HEK293 (cell line): ENCODE results near the gene JMJD7.

ENCODE experiments used
- CTCF ChIA-PET: fragments of 350-600 bp; formaldehyde crosslinking; extraction: SDS; loops from one replicate; lab custom pipeline; 2021; ENCODE audit warnings: antibody characterized with exemption; lab: Yijun Ruan, JAX
- POLR2A ChIA-PET: fragments of 300-600 bp; formaldehyde crosslinking; extraction: SDS; loops from one replicate; lab custom pipeline; 2020; ENCODE audit warnings: antibody characterized with exemption, inconsistent platforms; lab: Yijun Ruan, JAX
- H3K27ac ChIP-seq: fragments of 200-500 bp; sonication (Bioruptor generic); 2 replicates; pipeline ENCODE4 v1.5.1; 2014; ENCODE audit warnings: low read depth, low read length, control low read depth, inconsistent platforms; ENCODE audit errors: extremely low read depth
- H3K36me3 ChIP-seq, 2 experiments: fragments of 200-500 bp in 1 of 2; sonication (Bioruptor generic) in 1 of 2; 1 replicate in 1 of 2; 2 replicates in 1 of 2; pipeline ENCODE4 v1.5.1; 2014 to 2017; ENCODE audit warnings: inconsistent platforms in 2 of 2, low read length in 2 of 2; ENCODE audit not compliant: control insufficient read depth in 2 of 2, insufficient read depth in 1 of 2
- H3K4me1 ChIP-seq: fragments of 200-500 bp; sonication (Bioruptor generic); 2 replicates; pipeline ENCODE4 v1.5.1; 2014; ENCODE audit warnings: mild to moderate bottlenecking, low read length, inconsistent platforms; ENCODE audit not compliant: control insufficient read depth, insufficient read depth
- H3K4me3 ChIP-seq: 2 replicates; pipeline ENCODE4 v1.5.1; 2011; ENCODE audit warnings: low read depth, mild to moderate bottlenecking, control low read depth, low read length, moderate library complexity
- H3K9me3 ChIP-seq: fragments of 200-500 bp; sonication (Bioruptor generic); 2 replicates; pipeline ENCODE4 v1.5.1; 2014; ENCODE audit warnings: low read depth, low read length, inconsistent platforms; ENCODE audit not compliant: control insufficient read depth, insufficient read depth
- BCL11A ChIP-seq: fragments of 450-650 bp; formaldehyde crosslinking; IDR thresholded peaks from 2 replicates; pipeline ENCODE4 v1.5.1; 2016; ENCODE audit warnings: low read depth, missing biosample characterization, missing genetic modification characterization
- BCL6B ChIP-seq: fragments of 450-650 bp; formaldehyde crosslinking; IDR thresholded peaks from 2 replicates; pipeline ENCODE4 v1.5.1; 2017; ENCODE audit warnings: missing biosample characterization, missing genetic modification characterization
- ZFP3 ChIP-seq: fragments of 450-650 bp; formaldehyde crosslinking; IDR thresholded peaks from 2 replicates; pipeline ENCODE4 v1.5.1; 2016; ENCODE audit warnings: low read depth, missing biosample characterization, missing genetic modification characterization
- ZIC2 ChIP-seq: fragments of 450-650 bp; formaldehyde crosslinking; IDR thresholded peaks from 2 replicates; pipeline ENCODE4 v1.5.1; 2016; ENCODE audit warnings: missing biosample characterization, missing genetic modification characterization
- ZNF132 ChIP-seq: fragments of 450-650 bp; formaldehyde crosslinking; IDR thresholded peaks from 2 replicates; pipeline ENCODE4 v1.5.1; 2017; ENCODE audit warnings: missing biosample characterization, missing genetic modification characterization, borderline replicate concordance
- ZNF140 ChIP-seq: fragments of 450-650 bp; formaldehyde crosslinking; IDR thresholded peaks from 2 replicates; pipeline ENCODE4 v1.5.1; 2016; ENCODE audit warnings: missing biosample characterization, missing genetic modification characterization
- ZNF239 ChIP-seq: fragments of 450-650 bp; formaldehyde crosslinking; IDR thresholded peaks from 2 replicates; pipeline ENCODE4 v1.5.1; 2016; ENCODE audit warnings: missing biosample characterization, missing genetic modification characterization
- ZNF366 ChIP-seq: fragments of 450-650 bp; formaldehyde crosslinking; conservative IDR thresholded peaks from 2 replicates; pipeline ENCODE4 v1.5.1; 2016; ENCODE audit warnings: missing biosample characterization, missing genetic modification characterization
- ZNF398 ChIP-seq: fragments of 450-650 bp; formaldehyde crosslinking; IDR thresholded peaks from 2 replicates; pipeline ENCODE4 v1.5.1; 2017; ENCODE audit warnings: missing biosample characterization, missing genetic modification characterization
- ZNF514 ChIP-seq: fragments of 450-650 bp; formaldehyde crosslinking; IDR thresholded peaks from 2 replicates; pipeline ENCODE4 v1.5.1; 2016; ENCODE audit warnings: missing biosample characterization, missing genetic modification characterization
- ZNF596 ChIP-seq: fragments of 450-650 bp; IDR thresholded peaks from 2 replicates; pipeline ENCODE4 v1.5.0; 2018; ENCODE audit warnings: missing biosample characterization, mild to moderate bottlenecking, missing genetic modification characterization, moderate library complexity
- ZNF600 ChIP-seq: fragments of 450-650 bp; formaldehyde crosslinking; IDR thresholded peaks from 2 replicates; pipeline ENCODE4 v1.5.1; 2016; ENCODE audit warnings: missing biosample characterization, missing genetic modification characterization
- ZNF654 ChIP-seq: fragments of 450-650 bp; formaldehyde crosslinking; IDR thresholded peaks from 2 replicates; pipeline ENCODE4 v1.5.1; 2016; ENCODE audit warnings: low read depth, missing biosample characterization, missing genetic modification characterization
- ZNF776 ChIP-seq: fragments of 450-650 bp; formaldehyde crosslinking; IDR thresholded peaks from 2 replicates; pipeline ENCODE4 v1.5.0; 2017; ENCODE audit warnings: missing biosample characterization, missing genetic modification characterization, borderline replicate concordance
- ZSCAN23 ChIP-seq: fragments of 450-650 bp; formaldehyde crosslinking; IDR thresholded peaks from 2 replicates; pipeline ENCODE4 v1.5.1; 2016; ENCODE audit warnings: missing biosample characterization, missing genetic modification characterization
- TF ChIP-seq, protein P1 (sequence below): fragments of 450-650 bp; formaldehyde crosslinking; IDR thresholded peaks from 2 replicates; pipeline ENCODE4 v1.5.1; 2016; ENCODE audit warnings: missing biosample characterization, missing genetic modification characterization
- TF ChIP-seq, protein P2 (sequence below): fragments of 450-650 bp; formaldehyde crosslinking; IDR thresholded peaks from 2 replicates; pipeline ENCODE4 v1.5.1; 2016; ENCODE audit warnings: missing biosample characterization, missing genetic modification characterization
- TF ChIP-seq, protein P3 (sequence below): fragments of 450-650 bp; formaldehyde crosslinking; IDR thresholded peaks from 2 replicates; pipeline ENCODE4 v1.5.1; 2016; ENCODE audit warnings: missing biosample characterization, missing genetic modification characterization, borderline replicate concordance

Gene JMJD7

GRCh38 chr15:41810651-41811431 is 17.1 kb upstream of the JMJD7 start (continued):
- TF ChIP-seq BCL6B (tag by site-specific recombination) (no peak), ZNF398 (tag by site-specific recombination) (no peak), ZNF132 (tag by site-specific recombination) (no peak)
- TF ChIP-seq, protein P1, sequence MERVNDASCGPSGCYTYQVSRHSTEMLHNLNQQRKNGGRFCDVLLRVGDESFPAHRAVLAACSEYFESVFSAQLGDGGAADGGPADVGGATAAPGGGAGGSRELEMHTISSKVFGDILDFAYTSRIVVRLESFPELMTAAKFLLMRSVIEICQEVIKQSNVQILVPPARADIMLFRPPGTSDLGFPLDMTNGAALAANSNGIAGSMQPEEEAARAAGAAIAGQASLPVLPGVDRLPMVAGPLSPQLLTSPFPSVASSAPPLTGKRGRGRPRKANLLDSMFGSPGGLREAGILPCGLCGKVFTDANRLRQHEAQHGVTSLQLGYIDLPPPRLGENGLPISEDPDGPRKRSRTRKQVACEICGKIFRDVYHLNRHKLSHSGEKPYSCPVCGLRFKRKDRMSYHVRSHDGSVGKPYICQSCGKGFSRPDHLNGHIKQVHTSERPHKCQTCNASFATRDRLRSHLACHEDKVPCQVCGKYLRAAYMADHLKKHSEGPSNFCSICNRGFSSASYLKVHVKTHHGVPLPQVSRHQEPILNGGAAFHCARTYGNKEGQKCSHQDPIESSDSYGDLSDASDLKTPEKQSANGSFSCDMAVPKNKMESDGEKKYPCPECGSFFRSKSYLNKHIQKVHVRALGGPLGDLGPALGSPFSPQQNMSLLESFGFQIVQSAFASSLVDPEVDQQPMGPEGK: no peak

DNA sequence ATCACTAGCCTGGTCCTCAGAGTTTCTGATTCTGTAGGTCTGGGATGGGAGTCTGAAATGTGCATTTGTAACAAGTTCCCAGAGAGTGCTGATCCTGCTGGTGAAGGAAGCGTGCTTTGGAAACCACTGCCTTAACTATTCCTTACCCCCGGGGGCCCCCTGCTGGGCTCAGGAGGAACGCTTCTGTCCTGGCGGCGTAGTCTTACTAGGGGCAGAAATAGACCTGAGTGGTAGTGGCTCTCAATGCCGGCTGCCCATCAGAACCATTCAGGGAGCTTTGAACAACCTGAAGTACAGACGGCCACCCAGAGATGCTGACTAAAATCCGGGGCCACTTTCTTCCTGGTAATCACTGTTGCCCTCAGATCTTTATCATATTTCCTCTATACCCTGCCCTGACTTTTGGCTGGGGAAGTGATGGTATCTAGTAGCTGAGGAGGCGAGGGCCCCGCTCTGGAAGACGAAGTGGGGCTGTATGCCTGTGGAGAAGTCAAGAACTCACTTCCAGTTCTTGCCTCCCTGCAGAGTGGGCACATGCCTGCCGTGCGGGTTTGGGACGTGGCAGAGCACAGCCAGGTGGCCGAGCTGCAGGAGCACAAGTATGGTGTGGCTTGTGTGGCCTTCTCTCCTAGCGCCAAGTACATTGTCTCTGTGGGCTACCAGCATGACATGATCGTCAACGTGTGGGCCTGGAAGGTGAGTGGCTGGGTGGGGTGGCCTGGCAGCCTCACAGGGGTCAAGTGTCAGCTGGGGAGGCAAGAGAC is 16.3 kb upstream of the JMJD7 start:
- ChIA-PET POLR2A (no interaction called here), CTCF (interaction anchor here (0.6 to 6.5 kb wide), 25 partner anchors 8 to 368 kb away, joined by 3 to 100 read pairs (median 4); partner anchors contain the start of gene MAPKBP1)
- H3K9me3 ChIP-seq: no peaks in the 10 kb centered on the region
- H3K4me1 ChIP-seq: no peaks in the 10 kb centered on the region
- TF ChIP-seq ZNF600 (tag by site-specific recombination): 0 out of 2 replicates have a peak, but pooled peaks have one; percentile 32
- TF ChIP-seq ZFP3: no peak
- no peak for TF ChIP-seq ZSCAN23 (tag by site-specific recombination)
- no peak for TF ChIP-seq ZNF140 (tag by site-specific recombination)
- TF ChIP-seq ZNF654 (tag by site-specific recombination): peak; percentile 76
- TF ChIP-seq, protein P2, sequence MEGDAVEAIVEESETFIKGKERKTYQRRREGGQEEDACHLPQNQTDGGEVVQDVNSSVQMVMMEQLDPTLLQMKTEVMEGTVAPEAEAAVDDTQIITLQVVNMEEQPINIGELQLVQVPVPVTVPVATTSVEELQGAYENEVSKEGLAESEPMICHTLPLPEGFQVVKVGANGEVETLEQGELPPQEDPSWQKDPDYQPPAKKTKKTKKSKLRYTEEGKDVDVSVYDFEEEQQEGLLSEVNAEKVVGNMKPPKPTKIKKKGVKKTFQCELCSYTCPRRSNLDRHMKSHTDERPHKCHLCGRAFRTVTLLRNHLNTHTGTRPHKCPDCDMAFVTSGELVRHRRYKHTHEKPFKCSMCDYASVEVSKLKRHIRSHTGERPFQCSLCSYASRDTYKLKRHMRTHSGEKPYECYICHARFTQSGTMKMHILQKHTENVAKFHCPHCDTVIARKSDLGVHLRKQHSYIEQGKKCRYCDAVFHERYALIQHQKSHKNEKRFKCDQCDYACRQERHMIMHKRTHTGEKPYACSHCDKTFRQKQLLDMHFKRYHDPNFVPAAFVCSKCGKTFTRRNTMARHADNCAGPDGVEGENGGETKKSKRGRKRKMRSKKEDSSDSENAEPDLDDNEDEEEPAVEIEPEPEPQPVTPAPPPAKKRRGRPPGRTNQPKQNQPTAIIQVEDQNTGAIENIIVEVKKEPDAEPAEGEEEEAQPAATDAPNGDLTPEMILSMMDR (tag by site-specific recombination): peak; percentile 56; the same call in 1 of the 2 replicates
- H3K4me3 ChIP-seq: no peak overlapping the region
- peaks cover 0 to 16% of the 10 kb centered on the region in 2 experiments; a peak in 1 of 3 replicates for H3K36me3 ChIP-seq
- no peak overlapping the region for H3K27ac ChIP-seq

- Histone ChIP-seq H3K27ac (no peak overlapping the region), H3K4me1 (no peaks in the 10 kb centered on the region), H3K36me3 (peaks cover 0 to 27% of the 10 kb centered on the region in 2 experiments; a peak in 1 of 3 replicates), H3K9me3 (no peaks in the 10 kb centered on the region), H3K4me3 (no peak overlapping the region)
- TF ChIP-seq ZIC2 (tag by site-specific recombination) (no peak), ZNF366 (tag by site-specific recombination) (no peak), ZNF596 (tag by site-specific recombination) (no peak), ZNF239 (tag by site-specific recombination) (no peak), ZNF514 (tag by site-specific recombination) (no peak), ZNF776 (tag by site-specific recombination) (no peak), BCL11A (no peak)
- TF ChIP-seq, protein P3, sequence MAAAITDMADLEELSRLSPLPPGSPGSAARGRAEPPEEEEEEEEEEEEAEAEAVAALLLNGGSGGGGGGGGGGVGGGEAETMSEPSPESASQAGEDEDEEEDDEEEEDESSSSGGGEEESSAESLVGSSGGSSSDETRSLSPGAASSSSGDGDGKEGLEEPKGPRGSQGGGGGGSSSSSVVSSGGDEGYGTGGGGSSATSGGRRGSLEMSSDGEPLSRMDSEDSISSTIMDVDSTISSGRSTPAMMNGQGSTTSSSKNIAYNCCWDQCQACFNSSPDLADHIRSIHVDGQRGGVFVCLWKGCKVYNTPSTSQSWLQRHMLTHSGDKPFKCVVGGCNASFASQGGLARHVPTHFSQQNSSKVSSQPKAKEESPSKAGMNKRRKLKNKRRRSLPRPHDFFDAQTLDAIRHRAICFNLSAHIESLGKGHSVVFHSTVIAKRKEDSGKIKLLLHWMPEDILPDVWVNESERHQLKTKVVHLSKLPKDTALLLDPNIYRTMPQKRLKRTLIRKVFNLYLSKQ (tag by site-specific recombination): no peak
- ChIA-PET POLR2A (no interaction called here), CTCF (interaction anchor here (0.6 to 6.5 kb wide), 8 partner anchors 25 to 347 kb away, joined by 3 to 100 read pairs (median 6); partner anchors contain the start of gene MAPKBP1)
These were observed 15.0 kb upstream of the JMJD7 start for GRCh38 chr15:41812820-41813375.
